ENCODE results near the gene IL5. TPM values are rescaled to one million over a fixed set of nuclear protein-coding genes. Genes with fewer than 3 reads are reported as not detected.

The IL5 gene
- total and polyA plus RNA-seq, 4 donors, result not detected

DNA sequence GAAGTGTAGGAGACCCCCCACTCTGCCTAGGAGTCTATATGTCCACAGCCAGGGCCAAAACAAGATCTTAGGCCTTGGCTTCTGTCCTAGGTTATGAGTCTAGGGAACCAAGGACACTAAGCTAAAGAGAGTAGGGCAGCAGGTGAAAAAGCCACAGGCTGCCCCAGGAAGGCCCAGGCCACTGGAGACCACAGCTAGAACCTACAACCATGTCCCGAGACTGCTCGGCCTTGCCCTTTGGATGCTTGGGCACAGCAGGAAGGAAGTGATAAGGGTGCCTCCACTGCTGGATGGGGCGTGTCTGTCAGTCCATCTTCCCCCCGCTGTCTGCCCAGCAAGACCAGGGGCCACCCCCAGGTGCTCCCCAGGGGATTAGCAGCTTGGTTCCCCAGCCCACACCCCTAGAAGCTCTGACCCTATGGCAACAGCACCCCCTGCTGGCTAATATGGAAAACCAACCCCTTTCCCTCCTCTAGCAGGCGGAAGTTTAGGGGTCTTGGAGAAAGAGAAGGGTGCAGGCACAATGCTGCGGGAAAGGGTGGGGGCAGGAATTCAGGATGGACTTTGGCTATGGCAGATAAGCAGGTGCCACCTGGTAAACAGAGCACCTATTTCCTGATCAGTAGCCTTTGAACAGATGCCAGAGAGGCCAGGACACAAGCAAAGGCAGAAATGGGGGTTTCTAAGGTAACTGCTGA lies 42.2 kb downstream of the IL5 start:
- peaks cover 2 to 31% (median 9%) of the 10 kb centered on the region in 5 donors for H3K4me1 ChIP-seq (ENCODE audit: control insufficient read depth in 5 of 5, insufficient read depth in 5 of 5, low read length in 5 of 5)
- H3K4me3 ChIP-seq, result no peak overlapping the region
- H3K27me3 ChIP-seq (ENCODE audit: control insufficient read depth in 3 of 3, insufficient read depth in 3 of 3, low read length in 2 of 3), result no peaks in the 10 kb centered on the region
- H3K9me3 ChIP-seq (ENCODE audit: control insufficient read depth in 4 of 4, insufficient read depth in 3 of 4, low read length in 3 of 4), result no peaks in the 10 kb centered on the region
- no peaks in the 10 kb centered on the region for H3K36me3 ChIP-seq (ENCODE audit: control insufficient read depth in 4 of 4, insufficient read depth in 4 of 4, low read length in 4 of 4)
- 25 to 44% methylated on average over 6 of the region's 6 CpGs for WGBS, 2 donors
- TF ChIP-seq, protein P1, sequence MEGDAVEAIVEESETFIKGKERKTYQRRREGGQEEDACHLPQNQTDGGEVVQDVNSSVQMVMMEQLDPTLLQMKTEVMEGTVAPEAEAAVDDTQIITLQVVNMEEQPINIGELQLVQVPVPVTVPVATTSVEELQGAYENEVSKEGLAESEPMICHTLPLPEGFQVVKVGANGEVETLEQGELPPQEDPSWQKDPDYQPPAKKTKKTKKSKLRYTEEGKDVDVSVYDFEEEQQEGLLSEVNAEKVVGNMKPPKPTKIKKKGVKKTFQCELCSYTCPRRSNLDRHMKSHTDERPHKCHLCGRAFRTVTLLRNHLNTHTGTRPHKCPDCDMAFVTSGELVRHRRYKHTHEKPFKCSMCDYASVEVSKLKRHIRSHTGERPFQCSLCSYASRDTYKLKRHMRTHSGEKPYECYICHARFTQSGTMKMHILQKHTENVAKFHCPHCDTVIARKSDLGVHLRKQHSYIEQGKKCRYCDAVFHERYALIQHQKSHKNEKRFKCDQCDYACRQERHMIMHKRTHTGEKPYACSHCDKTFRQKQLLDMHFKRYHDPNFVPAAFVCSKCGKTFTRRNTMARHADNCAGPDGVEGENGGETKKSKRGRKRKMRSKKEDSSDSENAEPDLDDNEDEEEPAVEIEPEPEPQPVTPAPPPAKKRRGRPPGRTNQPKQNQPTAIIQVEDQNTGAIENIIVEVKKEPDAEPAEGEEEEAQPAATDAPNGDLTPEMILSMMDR (IDR thresholded peaks at IDR 0.05; ENCODE audit: control extremely low read depth, extremely low read depth), result peak; percentile 78
- peak; percentile 64 to 71 (median 65) for DNase-seq
- ATAC-seq (ENCODE audit: insufficient read depth, low FRiP score), result no peak
- H3K27ac ChIP-seq (ENCODE audit: low read depth in 1 of 2, low read length in 1 of 2), result peak overlapping the region in 1 of 2 donors; percentile 99
- H3K9ac ChIP-seq (ENCODE audit: insufficient read depth in 1 of 2, low read length in 2 of 2), result peak overlapping the region in 1 of 2 donors; percentile 11

- 93 to 96% methylated on average over 6 of the region's 6 CpGs for WGBS, 2 donors
- ATAC-seq (ENCODE audit: insufficient read depth, low FRiP score) (no peak), DNase-seq (peak in 1 of 3 donors; percentile 5)
- no peak overlapping the region for H3K9ac ChIP-seq (ENCODE audit: insufficient read depth in 1 of 2, low read length in 2 of 2)
- H3K27ac ChIP-seq (ENCODE audit: low read depth in 1 of 2, low read length in 1 of 2), result peak overlapping the region in 1 of 2 donors; percentile 99
- TF ChIP-seq, protein P1 (IDR thresholded peaks at IDR 0.05; ENCODE audit: control extremely low read depth, extremely low read depth), result no peak
- no peaks in the 10 kb centered on the region for H3K9me3 ChIP-seq (ENCODE audit: control insufficient read depth in 4 of 4, insufficient read depth in 3 of 4, low read length in 3 of 4)
- no peak overlapping the region for H3K4me3 ChIP-seq
- H3K27me3 ChIP-seq (ENCODE audit: control insufficient read depth in 3 of 3, insufficient read depth in 3 of 3, low read length in 2 of 3), result no peaks in the 10 kb centered on the region
- peaks cover 0 to 31% (median 6%) of the 10 kb centered on the region in 5 donors for H3K4me1 ChIP-seq (ENCODE audit: control insufficient read depth in 5 of 5, insufficient read depth in 5 of 5, low read length in 5 of 5)
- H3K36me3 ChIP-seq (ENCODE audit: control insufficient read depth in 4 of 4, insufficient read depth in 4 of 4, low read length in 4 of 4), result no peaks in the 10 kb centered on the region
These were observed 42.9 kb downstream of the IL5 start for GRCh38 chr5:132500244-132500930.

DNA sequence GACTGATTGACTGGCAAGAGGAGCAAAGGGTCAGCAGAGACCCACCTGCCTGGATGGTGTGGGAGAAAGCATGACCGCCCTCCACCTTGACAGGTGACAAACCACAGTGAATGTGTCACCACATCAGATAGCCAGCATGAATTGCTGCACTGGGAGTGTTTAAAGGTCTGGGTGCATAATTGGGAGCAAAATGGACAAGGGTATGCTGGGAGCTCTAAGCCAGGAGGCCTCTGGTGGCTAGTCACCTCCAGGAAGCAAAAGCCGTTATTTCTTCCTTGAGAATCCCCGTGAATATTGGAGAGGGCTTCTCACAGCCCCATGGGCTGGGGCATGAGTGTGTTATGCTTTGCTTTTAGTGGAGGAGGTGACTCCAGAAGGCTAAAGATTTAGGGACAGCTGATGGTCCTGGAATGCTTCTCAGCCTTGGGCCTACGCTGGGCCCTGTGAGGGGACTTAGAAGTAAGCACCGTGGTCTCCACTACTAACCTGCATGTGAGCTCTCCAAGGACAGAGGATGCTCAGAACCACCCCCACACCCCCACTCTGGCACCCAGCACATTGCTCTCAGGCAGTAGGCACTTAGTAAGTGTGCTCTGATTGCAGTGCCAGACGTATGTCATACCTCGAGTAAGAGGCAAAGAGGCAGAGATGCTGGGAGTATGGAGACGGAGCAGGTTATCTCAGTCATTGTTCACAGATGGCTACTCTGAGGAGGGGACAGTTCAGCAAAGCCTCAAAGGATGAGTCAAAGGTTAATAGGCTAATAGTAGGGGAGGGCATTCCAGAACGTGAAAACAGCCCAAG lies 43.7 kb downstream of the IL5 start:
- no peak overlapping the region for H3K9ac ChIP-seq (ENCODE audit: insufficient read depth in 1 of 2, low read length in 2 of 2)
- DNase-seq, result peak in 1 of 3 donors; percentile 12
- TF ChIP-seq, protein P1 (IDR thresholded peaks at IDR 0.05; ENCODE audit: control extremely low read depth, extremely low read depth), result no peak
- peak overlapping the region in 1 of 2 donors; percentile 99 for H3K27ac ChIP-seq (ENCODE audit: low read depth in 1 of 2, low read length in 1 of 2)
- H3K27me3 ChIP-seq (ENCODE audit: control insufficient read depth in 3 of 3, insufficient read depth in 3 of 3, low read length in 2 of 3), result no peaks in the 10 kb centered on the region
- H3K36me3 ChIP-seq (ENCODE audit: control insufficient read depth in 4 of 4, insufficient read depth in 4 of 4, low read length in 4 of 4), result no peaks in the 10 kb centered on the region
- ATAC-seq (ENCODE audit: insufficient read depth, low FRiP score), result no peak
- 67 to 75% methylated on average over 9 of the region's 9 CpGs for WGBS, 2 donors
- no peak overlapping the region for H3K4me3 ChIP-seq
- H3K9me3 ChIP-seq (ENCODE audit: control insufficient read depth in 4 of 4, insufficient read depth in 3 of 4, low read length in 3 of 4), result no peaks in the 10 kb centered on the region
- peaks cover 0 to 35% (median 10%) of the 10 kb centered on the region in 5 donors for H3K4me1 ChIP-seq (ENCODE audit: control insufficient read depth in 5 of 5, insufficient read depth in 5 of 5, low read length in 5 of 5)
